ENCODE results near the gene AUP1.
A peak's percentile ranks its signal among the peaks of the same experiment; 100 is the strongest.
"Not testable (repeated sequence)": the region's sequence is repeated elsewhere in the genome, so short reads cannot be mapped to it uniquely, and the experiment has no call there.

AUP1 gene, protein sequence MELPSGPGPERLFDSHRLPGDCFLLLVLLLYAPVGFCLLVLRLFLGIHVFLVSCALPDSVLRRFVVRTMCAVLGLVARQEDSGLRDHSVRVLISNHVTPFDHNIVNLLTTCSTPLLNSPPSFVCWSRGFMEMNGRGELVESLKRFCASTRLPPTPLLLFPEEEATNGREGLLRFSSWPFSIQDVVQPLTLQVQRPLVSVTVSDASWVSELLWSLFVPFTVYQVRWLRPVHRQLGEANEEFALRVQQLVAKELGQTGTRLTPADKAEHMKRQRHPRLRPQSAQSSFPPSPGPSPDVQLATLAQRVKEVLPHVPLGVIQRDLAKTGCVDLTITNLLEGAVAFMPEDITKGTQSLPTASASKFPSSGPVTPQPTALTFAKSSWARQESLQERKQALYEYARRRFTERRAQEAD

DNA sequence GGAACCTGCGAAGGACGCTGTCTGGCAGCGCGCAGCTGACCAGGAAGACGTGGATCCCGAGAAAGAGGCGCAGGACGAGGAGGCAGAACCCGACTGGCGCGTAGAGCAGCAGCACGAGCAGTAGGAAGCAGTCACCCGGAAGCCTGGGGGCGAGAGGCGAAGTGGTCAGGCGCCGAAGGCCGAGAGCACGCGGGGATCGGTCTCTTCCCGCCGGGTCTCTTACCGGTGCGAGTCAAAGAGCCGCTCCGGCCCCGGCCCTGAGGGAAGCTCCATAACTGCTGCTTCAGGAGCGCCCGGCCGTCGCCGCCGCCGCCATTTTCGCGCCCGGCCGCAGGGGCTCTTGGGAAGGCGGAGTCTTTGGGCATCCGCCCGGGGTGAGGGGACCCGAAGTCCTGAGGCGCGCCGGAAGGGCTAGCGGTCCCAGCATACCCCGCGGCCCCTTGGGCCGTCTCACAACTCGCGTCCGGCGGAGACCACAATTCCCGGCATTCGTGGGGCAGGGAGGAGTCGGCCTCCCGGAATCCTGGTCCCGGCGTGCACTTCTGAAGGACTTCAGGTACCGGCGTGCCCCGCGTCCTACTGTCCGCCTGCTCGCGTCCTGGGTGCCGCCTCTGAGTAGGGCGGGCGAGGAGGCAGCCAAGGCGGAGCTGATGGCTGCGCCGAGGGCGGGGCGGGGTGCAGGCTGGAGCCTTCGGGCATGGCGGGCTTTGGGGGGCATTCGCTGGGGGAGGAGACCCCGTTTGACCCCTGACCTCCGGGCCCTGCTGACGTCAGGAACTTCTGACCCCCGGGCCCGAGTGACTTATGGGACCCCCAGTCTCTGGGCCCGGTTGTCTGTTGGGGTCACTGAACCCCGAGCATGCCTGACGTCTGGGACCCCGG is at the start of gene AUP1, which contains the start of gene HTRA2:
Gene AUP1 (minus strand): TSS at position 350 of the 882 bp plus-strand sequence. CDS start 77 bp downstream, at position 273.
Gene HTRA2 (plus strand): TSS at position 577 of the 882 bp plus-strand sequence. CDS start 74 bp downstream, at position 651.
- peak; percentile 97 for DNase-seq

DNA sequence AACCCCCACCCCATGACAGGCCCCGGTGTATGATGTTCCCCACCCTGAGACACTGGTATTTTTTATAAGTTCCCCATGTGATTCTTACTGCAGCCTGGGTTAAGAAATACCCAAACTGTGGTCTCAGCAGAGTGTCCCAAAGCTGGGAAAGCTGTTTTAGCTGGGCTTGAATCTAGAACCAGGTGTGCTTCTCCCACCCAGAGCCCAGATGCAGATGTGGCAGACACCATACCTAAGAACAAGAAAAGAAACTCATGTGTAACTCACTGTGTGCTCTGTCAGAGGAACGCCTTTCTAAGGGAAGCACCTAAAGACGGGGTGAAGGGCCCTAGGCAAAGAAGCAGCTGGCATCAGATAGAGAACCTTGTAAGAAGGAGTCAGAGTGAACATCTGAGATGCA is 48.9 kb upstream of the AUP1 start:
- DNase-seq: no peak

DNA sequence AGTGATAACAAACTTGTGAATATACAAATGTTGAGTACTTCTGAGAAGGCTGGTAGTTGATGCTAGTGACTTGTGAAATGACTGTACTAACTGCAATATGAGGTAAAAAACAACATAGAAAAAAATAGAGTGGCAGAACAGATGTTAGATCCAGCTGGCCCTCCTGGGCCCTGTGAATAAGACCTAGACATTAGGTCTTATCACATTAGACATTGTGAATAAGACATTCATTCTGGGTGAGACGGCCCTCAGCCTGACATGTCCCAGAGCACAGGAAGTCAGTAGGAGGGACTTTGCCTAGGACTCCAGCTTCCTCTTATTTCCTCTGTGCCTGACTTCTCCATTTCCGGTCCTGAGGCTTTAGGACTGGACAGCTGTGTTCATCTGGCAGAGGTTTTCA is 47.9 kb upstream of the AUP1 start:
- DNase-seq: peak; percentile 91 to 97

DNA sequence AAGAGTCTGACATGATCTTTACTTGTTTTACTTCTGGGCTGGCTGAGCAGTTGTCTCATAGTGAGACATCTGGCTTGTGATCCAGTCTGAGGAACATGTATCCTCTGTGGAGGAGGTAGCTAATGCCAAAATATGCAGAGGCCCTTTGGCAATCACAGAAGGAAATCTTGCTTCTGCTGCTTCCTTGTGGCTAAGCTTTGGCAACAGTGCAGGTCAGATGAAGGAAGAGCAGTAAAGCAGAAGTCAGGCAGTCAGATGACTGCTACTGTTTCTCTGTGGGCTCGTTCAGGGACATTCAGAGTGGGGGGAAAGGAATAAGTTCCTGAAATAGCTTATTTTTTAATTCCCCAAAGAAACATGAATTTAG is 47.3 kb upstream of the AUP1 start:
- peak; percentile 98 for DNase-seq

DNA sequence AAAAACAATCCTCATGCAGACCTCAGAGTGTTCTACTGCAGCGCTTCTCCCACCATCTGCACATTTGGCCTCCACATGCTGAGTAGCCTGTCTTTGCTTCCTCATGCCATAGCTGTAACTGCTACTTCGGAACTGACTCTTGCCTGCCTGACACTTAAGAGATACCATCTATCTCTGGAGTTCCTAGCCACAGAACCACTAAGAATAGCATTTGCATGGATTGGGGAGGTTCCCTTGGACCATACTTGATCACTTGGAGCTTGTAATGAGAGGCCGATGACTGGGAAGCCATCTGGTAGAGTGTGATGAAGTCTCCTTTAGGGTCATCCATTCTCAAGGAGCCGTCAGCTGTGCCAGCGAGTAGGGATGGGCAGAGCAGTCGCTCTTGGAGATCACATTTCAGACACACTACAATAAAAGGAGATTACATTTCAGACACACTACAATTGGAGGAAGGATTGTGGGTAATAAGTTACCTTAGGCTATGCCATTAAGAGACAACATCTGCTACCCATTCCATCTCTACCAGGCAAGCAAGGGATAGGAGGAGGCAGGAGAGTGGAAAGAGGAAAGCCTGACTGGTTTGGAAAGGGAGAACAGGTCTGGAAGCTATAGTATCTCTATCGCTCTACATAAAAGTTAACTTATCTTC is 46.8 kb upstream of the AUP1 start:
- peak; percentile 64 to 65 for DNase-seq

DNA sequence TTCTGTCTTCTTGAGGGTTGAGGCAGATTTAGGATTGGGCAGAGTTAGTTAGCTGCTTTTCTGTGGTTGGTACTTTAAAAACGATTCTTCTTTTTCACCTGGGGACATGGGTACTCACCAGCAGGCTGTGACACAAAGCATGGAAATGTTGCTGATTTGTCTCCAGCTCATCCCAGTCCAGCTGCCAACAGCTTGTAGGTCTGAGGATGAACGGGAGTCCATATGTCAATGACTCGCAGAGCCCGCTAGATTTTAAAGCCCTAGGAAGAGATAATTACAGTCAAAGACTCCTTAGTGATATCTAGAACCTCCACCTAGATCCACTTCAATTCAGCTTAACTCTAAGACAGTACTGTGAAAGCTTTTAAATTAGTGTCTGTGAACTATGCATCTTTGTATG is 45.8 kb upstream of the AUP1 start:
- no peak for DNase-seq

DNA sequence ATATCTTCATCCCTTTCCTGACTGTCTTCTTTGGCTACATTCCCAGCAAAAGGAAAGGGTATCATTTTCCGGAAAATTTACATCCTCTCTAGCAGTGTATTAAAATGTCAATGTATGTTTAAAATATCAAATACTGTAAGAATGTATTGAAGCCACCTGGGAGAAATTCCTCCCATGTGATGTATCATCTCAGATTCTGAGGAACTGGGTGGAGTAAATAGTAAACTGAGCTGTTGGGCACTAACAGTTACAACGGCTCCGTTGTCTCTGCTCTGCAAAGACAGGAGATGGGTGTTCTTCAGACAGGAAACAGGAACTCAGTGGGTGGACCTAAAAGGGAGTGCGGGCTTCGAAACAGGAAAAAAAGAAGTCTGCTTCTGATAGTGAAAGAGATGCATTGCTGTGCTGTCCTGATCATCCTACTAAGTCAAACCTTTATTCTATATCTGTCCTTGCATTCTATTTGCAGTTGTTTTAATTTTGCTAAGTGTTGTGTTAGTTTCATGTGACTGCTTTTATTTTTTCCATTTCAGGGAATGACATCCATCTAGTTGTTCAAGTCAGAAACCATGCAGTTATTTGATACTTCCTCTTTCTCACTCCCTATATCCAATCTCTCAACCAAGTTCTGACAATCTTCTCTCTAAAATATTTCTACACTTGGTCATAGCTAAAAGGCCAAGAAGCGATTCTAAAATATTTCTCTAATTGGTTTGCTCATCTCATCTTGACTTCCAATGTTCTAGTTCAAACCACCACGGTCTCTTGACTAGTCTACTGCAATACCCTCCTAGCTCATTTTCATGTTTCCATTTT is 44.4 kb upstream of the AUP1 start:
- peak; percentile 98 for DNase-seq

DNA sequence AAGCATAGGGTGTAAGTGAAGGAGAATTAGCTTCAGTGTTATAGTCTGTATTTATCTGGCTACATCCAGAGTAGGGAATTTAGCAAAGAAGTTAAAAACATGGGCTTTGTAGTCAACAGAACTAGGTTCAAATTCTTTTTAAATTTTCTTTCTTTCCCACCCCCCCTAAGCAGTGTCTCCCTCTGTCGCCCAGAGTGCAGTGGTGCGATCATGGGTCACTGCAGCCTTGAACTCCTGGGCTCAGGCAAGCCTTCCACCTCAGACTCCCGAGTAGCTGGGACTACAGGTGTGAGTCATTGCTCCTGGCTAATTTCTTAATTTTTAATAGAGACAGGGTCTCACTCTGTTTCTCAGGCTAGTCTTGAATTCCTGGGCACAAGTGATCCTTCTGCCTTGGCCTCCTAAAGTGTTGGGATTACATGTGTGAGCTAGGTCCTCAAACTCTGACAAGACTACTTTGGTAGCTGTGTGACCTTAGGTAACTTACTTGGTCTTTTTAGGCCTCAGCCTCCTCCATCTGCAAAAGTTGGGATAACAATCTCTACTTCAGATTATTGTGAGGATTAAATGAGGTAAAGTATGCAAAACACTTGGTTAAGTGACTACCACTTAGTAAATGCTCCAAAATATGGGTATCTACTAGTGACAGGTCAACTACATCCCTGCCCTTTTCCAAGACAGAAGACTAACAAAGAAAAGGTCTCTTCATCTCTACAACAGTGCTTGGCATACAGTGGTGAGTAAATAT is 42.8 kb upstream of the AUP1 start:
- no peak for DNase-seq

DNA sequence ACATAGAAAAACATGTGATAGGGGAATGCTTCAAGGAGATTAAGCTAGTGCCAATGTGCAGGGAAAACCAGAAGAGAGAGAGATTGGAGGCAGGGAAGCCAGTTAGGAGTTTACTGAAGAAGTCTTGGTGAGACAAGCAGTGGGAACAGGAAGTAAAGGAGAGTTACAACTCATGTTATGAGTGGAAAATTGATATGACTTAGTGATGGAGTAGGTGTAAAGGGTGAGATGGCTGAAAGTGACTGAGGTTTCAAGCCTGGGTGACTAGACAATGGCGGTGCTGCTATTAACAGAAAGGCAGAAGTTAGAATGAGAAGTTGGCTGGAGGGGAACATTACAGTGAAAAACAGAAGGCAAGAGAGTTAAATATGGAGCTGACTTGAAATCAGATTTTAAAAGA is 41.6 kb upstream of the AUP1 start:
- no peak for DNase-seq

DNA sequence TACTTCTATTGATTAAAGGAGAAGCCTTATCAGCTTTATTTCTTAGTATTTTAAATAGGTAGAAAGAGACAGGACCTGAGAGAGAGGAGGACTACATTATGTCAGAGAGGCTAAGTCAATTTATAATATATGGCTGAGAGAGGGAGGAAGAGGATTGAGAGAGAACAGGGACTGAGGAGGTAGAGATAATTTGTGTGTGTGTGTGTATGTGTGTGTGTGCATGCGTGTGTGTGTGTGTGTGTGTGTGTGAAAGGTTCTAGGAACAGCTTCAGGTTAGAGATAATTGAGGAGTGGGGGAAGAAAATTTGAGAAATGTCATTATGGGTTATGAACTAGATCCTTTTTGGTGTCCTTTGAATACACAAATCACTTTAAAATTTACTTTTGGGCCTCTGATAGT is 40.2 kb upstream of the AUP1 start:
- no peak for DNase-seq

DNA sequence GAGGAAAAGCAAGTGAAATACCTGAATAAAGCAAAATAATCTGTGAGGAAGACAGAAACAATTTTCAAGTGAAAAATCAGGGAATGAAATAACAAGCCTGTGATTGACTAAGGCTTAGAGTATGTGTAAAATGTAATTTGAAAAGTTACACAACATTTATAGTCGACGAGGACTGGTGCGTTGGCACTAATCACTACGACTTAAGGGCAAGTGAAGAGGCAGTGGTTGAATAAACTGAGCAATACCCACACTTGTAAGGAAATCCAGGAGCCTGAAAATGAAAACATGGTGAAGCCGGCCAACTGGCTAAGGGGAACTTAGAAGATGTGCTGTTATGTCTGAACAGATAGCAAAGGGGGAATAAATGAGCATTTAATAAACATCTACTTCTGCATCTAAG is 38.4 kb upstream of the AUP1 start:
- no peak for DNase-seq

DNA sequence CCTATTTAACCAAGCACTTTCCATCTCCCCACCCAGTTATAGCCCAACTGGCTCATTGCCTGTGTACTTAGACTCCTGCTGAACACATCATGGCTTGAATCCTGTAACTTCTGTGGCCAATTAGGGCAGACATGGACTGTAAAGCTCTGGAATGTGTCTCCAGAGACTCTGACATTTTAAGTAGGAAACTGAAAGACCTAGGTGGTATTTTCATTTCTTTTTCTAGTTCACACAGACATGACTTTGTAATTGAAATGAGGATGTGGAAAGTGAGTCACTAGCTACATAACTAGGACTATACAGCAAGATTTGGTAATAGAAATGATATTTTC is 37.2 kb upstream of the AUP1 start:
- DNase-seq: no peak

DNA sequence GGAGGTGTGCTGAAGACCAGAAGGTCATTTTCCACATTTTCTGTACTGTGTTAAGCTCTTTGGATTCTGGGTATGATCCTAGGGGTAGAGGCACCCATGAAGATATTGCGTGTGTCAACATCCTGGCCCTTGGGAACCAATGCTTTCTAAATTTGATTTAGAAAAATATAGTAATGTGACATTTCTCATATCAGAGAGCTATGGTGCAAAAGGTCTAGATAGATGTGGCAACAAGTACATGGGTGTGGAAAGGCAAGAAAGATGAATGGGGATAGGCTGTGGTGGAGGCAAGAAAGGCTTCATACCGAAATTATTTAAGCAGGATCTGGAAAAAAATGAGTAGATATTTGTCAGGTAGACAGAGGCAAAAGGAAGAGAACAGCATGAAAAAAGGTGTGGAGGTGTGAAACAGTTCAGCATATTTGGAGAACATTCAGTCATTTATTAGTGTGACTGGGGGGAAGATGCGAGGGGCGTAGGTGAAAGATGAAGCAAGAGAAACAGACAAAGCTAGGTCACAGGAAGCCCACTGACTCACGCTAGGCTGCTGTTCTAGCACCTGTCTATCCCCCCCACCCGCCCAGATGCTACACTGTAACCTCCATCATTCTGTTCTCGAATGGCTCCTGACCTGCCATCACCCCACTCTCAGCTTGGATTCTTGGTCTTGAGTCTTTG is 36.7 kb upstream of the AUP1 start:
- no peak for DNase-seq

DNA sequence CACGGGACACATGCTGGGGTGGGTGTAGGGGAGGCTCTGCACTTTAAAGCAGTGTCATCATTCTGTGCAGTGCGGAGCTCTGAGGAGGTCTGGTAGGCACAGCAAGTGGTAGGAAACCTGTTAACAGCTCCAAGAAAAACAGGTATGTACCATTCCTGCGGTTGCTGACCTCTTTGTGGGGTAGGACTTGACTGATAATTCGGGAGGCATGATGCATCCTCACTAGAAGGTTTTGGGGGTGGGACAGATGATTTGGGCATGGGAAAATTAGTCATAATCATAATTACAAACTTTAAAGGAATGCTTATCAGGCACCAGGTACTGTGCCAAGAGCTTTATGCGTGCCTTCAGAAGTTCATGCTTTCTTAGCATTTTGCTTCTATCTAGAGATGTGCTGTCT is 34.7 kb upstream of the AUP1 start:
- no peak for DNase-seq

DNA sequence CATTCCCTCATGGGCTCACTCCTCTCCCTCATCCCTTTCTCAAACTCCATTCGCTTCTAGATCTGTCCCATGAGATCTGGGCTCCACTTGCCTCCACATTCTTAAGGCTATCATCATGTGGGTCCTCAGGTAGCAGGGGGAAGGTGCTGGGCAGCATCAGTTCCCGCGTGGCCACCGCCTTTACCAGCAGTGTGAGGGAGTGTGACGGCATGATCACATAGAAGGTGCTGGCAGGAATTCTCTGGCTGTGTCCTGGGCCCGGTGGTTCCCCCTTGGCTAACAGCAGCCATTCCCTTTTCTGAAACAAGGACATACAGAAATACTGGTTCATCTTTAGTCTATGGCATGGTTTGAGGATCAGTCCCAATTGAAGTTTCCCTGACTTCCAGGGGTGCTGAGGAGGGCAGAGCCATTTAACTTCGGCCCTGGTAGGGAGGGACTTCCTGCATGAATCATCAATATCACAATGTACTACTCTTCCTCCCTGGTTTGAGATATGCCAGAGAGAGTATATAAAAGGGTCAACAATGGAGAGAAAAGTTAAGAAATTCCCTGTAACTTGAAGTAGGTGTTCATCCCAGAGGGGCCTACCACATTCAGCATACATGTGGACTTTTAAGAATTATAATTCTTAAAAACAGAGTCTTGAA is 32.7 kb upstream of the AUP1 start:
- no peak for DNase-seq

DNA sequence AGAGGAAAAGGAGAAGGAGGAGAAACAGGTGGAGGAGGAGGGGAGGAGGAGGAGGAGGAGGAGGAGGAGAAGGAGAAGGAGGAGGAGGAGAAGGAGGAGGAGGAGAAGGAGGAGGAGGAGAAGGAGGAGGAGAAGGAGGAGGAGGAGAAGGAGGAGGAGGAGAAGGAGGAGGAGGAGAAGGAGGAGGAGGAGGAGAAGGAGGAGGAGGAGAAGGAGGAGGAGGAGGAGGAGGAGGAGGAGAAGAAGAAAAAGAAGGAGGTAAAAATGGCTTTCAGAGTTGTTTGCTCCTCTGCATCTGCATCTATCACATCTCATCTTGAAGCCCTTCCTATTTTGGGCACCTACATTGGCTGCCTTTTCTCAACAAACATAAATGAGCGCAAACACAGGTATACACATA is 31.5 kb upstream of the AUP1 start:
- DNase-seq: not testable (repeated sequence)

DNA sequence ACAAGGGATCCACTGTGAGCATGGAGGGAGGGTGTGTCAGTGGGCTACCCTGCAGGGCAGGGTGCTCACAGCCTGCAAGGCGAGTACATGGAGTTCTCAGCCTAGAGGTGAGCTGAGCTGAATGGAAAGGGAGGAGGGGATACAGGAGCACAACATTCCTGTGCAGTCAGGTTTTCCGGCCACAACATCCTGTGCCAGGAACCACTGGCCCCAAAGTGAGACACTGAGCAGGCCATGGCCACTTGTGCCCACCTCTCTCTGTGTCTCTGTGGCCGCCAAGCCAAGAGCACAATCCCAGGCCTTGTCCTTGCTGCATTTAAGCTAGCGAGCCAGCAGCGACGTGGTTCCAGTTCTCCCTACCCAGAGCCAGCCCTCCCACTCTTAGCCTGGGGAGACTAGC is 31.1 kb upstream of the AUP1 start:
- DNase-seq: no peak

DNA sequence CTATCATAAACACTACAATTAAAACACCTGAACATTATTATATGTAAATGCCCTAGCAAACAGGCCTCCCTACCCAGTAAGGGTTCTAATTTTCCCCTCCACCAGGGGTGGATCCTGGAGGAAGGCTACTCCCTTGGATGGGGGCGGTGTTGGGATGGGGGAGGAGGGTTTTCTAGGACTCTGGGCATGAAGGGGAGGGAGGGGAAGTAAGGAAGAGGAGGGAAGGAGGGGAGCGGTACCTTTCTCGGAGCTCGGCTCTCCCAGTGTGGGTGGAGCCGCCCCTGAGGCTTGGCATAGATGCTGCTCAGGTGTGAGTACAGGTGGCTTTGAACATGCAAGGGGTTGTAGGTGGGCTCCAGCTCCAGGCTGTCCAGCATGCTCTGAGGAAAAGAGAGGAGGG is 30.4 kb upstream of the AUP1 start:
- DNase-seq: no peak

DNA sequence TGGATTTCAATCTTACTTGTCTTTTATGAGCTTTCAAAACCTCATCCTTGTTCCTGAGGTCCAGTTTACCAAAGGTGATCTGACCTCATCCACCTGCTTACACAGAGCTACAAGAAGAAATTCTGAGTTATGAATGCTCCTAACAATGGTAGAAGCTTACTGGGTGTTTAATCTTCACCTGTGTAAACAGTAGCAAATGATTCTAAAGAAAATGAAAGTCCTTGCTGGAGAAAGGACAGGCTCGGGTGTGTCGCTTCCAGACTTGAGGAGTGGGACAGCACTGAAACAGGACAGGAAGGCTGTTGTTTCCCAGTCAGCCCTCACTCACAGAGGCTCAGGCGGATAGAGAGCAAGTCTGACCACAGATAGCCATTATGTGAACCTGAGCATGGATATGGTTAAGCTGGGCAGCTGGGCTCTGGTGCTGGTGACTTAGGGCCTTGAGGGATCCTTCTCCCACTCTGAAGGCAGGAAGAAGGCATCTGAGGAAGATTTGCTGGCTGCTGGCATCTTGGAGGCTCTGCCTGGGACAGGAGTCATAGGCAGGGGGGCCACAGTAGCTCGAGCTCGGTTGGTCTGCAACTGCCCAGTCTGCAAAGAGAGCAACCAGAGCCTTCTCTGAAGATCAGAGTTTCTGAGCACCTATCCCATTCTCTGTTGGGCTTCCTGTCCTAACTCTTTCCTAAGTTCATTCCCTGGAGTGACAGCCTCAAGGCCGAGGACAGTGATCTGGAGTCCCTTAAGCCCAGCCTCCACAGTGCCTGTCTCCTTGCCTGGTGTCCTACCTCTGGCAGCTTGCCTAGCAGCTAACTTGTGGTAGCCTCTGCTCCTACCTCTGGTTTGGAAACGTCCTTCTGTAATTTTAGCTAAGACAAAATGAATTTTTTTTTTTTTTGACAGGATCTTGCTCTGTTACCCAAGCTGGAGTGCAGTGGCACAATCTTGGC is 29.1 kb upstream of the AUP1 start:
- peak in 1 of 2 experiments; percentile 24 for DNase-seq
